ENCODE measurements around the gene RTN1.

DNA sequence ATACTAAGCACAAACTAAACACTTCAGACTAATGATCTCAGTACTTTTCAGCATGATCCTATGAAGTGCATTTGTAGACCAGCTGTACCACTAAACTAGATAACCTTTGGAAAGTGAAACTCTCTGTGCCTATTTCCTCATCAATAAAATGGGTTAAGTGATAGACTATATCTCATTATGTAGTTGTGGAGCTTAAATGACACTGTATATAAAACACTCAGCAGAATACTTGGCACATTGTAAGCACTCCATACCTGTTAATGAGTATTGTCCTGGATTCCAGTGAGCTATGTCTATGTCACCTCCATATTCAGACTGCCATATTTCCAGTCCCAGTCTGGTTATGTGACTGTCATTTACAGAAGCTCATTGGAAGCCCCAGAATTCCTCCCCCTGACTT is 44.4 kb downstream of the RTN1 start:
- TF ChIP-seq CTCF (IDR thresholded peaks at IDR 0.05): no peak
- TF ChIP-seq POLR2A (IDR thresholded peaks at IDR 0.05): no peak

Measured in adrenal gland (tissue), 5 donors.